Mucosa of rectum (tissue), 2 donors: ENCODE results near the gene VPS13C.

ENCODE experiments used
- H3K27ac ChIP-seq, 2 donors: one replicate each; pipeline ENCODE4 v1.7.0; 2013; ENCODE audit warnings: inconsistent platforms in 2 of 2, low read depth in 2 of 2, low read length in 2 of 2
- H3K27me3 ChIP-seq, 2 donors: one replicate each; pipeline ENCODE4 v1.7.0; 2013; ENCODE audit warnings: low read length in 2 of 2; ENCODE audit not compliant: control insufficient read depth in 2 of 2, insufficient read depth in 2 of 2
- H3K36me3 ChIP-seq, 2 donors: one replicate each; pipeline ENCODE4 v1.7.0; 2013; ENCODE audit warnings: low read length in 2 of 2; ENCODE audit not compliant: control insufficient read depth in 2 of 2, insufficient read depth in 2 of 2
- H3K4me1 ChIP-seq, 2 donors: one replicate each; pipeline ENCODE4 v1.7.0; 2013; ENCODE audit warnings: low read length in 2 of 2, mild to moderate bottlenecking in 1 of 2; ENCODE audit not compliant: control insufficient read depth in 2 of 2, insufficient read depth in 2 of 2
- H3K4me3 ChIP-seq, 2 donors: one replicate each; pipeline ENCODE4 v1.7.0; 2013; ENCODE audit warnings: low read length in 2 of 2
- H3K9ac ChIP-seq, 2 donors: one replicate each; pipeline ENCODE4 v1.7.0; 2013; ENCODE audit warnings: low read length in 2 of 2, low read depth in 1 of 2, mild to moderate bottlenecking in 1 of 2
- H3K9me3 ChIP-seq, 2 donors: one replicate each; pipeline ENCODE4 v1.7.0; 2013; ENCODE audit warnings: low read length in 2 of 2; ENCODE audit not compliant: control insufficient read depth in 2 of 2
- donor health status: healthy.
- donor health status: Normal muscosa, but diverticular disease.

Gene VPS13C

GRCh38 chr15:61829514-61829889 is 230.7 kb downstream of the VPS13C start:
- Histone ChIP-seq H3K27me3 (no peaks in the 10 kb centered on the region), H3K9me3 (no peaks in the 10 kb centered on the region), H3K27ac (no peak overlapping the region), H3K36me3 (no peaks in the 10 kb centered on the region), H3K4me3 (no peak overlapping the region), H3K4me1 (no peaks in the 10 kb centered on the region), H3K9ac (no peak overlapping the region)

- Histone ChIP-seq H3K27me3 (no peaks in the 10 kb centered on the region), H3K4me3 (no peak overlapping the region), H3K9ac (no peak overlapping the region), H3K4me1 (no peaks in the 10 kb centered on the region), H3K36me3 (no peaks in the 10 kb centered on the region), H3K9me3 (no peaks in the 10 kb centered on the region), H3K27ac (no peak overlapping the region)
Observed at GRCh38 chr15:61828860-61829513, 231.3 kb downstream of the VPS13C start.

GRCh38 chr15:61828008-61828407 is 232.2 kb downstream of the VPS13C start:
- Histone ChIP-seq H3K9me3 (no peaks in the 10 kb centered on the region), H3K36me3 (no peaks in the 10 kb centered on the region), H3K27me3 (no peaks in the 10 kb centered on the region), H3K4me3 (no peak overlapping the region), H3K27ac (no peak overlapping the region), H3K9ac (no peak overlapping the region), H3K4me1 (no peaks in the 10 kb centered on the region)

GRCh38 chr15:61827131-61827530 is 233.1 kb downstream of the VPS13C start:
- Histone ChIP-seq H3K36me3 (no peaks in the 10 kb centered on the region), H3K27me3 (no peaks in the 10 kb centered on the region), H3K9me3 (no peaks in the 10 kb centered on the region), H3K4me3 (no peak overlapping the region), H3K27ac (no peak overlapping the region), H3K4me1 (no peaks in the 10 kb centered on the region), H3K9ac (no peak overlapping the region)

- no peak overlapping the region for H3K27ac ChIP-seq
- H3K9me3 ChIP-seq: no peaks in the 10 kb centered on the region
Observed at GRCh38 chr15:61824291-61824690, 236.0 kb downstream of the VPS13C start.

GRCh38 chr15:61822511-61822910 is 237.7 kb downstream of the VPS13C start:
- Histone ChIP-seq H3K36me3 (no peaks in the 10 kb centered on the region), H3K27ac (no peak overlapping the region), H3K4me3 (no peak overlapping the region), H3K9ac (no peak overlapping the region), H3K4me1 (no peaks in the 10 kb centered on the region), H3K27me3 (no peaks in the 10 kb centered on the region), H3K9me3 (no peaks in the 10 kb centered on the region)

More at GRCh38 chr15:61824291-61824690, 236.0 kb downstream of the VPS13C start:
- Histone ChIP-seq H3K9ac (no peak overlapping the region), H3K27me3 (no peaks in the 10 kb centered on the region), H3K36me3 (no peaks in the 10 kb centered on the region), H3K4me3 (no peak overlapping the region), H3K4me1 (no peaks in the 10 kb centered on the region)

GRCh38 chr15:61820951-61821350 is 239.3 kb downstream of the VPS13C start:
- H3K27me3 ChIP-seq: no peaks in the 10 kb centered on the region
- H3K27ac ChIP-seq: no peak overlapping the region
- no peak overlapping the region for H3K4me3 ChIP-seq
- no peak overlapping the region for H3K9ac ChIP-seq
- no peaks in the 10 kb centered on the region for H3K36me3 ChIP-seq
- H3K9me3 ChIP-seq: no peaks in the 10 kb centered on the region
- no peaks in the 10 kb centered on the region for H3K4me1 ChIP-seq

- no peaks in the 10 kb centered on the region for H3K9me3 ChIP-seq
- no peak overlapping the region for H3K4me3 ChIP-seq
- no peak overlapping the region for H3K27ac ChIP-seq
- no peaks in the 10 kb centered on the region for H3K4me1 ChIP-seq
- no peaks in the 10 kb centered on the region for H3K27me3 ChIP-seq
- H3K9ac ChIP-seq: no peak overlapping the region
- H3K36me3 ChIP-seq: no peaks in the 10 kb centered on the region
Observed at GRCh38 chr15:61820212-61820611, 240.0 kb downstream of the VPS13C start.

GRCh38 chr15:61819386-61819785 is 240.9 kb downstream of the VPS13C start:
- no peak overlapping the region for H3K4me3 ChIP-seq
- H3K9me3 ChIP-seq: no peaks in the 10 kb centered on the region
- no peak overlapping the region for H3K9ac ChIP-seq
- no peaks in the 10 kb centered on the region for H3K36me3 ChIP-seq
- H3K27ac ChIP-seq: no peak overlapping the region
- H3K27me3 ChIP-seq: no peaks in the 10 kb centered on the region
- H3K4me1 ChIP-seq: no peaks in the 10 kb centered on the region

GRCh38 chr15:61818801-61819200 is 241.4 kb downstream of the VPS13C start:
- Histone ChIP-seq H3K4me1 (no peaks in the 10 kb centered on the region), H3K27ac (no peak overlapping the region), H3K9me3 (no peaks in the 10 kb centered on the region), H3K27me3 (no peaks in the 10 kb centered on the region), H3K4me3 (no peak overlapping the region), H3K9ac (no peak overlapping the region), H3K36me3 (no peaks in the 10 kb centered on the region)

- H3K9ac ChIP-seq: no peak overlapping the region
- H3K4me3 ChIP-seq: no peak overlapping the region
- H3K27me3 ChIP-seq: no peaks in the 10 kb centered on the region
- H3K9me3 ChIP-seq: no peaks in the 10 kb centered on the region
- no peak overlapping the region for H3K27ac ChIP-seq
- H3K4me1 ChIP-seq: no peaks in the 10 kb centered on the region
- H3K36me3 ChIP-seq: no peaks in the 10 kb centered on the region
Observed at GRCh38 chr15:61816856-61817255, 243.4 kb downstream of the VPS13C start.
